Inflammatory macrophage treated with lipopolysaccharide for 1 hour (primary cell): ENCODE results near the gene BCAS3.

ENCODE experiments used
- DNase-seq, 2 donors: peaks; one replicate each; pipeline ENCODE4 v3.0.0-alpha.2; 2020 to 2022

The BCAS3 gene

DNA sequence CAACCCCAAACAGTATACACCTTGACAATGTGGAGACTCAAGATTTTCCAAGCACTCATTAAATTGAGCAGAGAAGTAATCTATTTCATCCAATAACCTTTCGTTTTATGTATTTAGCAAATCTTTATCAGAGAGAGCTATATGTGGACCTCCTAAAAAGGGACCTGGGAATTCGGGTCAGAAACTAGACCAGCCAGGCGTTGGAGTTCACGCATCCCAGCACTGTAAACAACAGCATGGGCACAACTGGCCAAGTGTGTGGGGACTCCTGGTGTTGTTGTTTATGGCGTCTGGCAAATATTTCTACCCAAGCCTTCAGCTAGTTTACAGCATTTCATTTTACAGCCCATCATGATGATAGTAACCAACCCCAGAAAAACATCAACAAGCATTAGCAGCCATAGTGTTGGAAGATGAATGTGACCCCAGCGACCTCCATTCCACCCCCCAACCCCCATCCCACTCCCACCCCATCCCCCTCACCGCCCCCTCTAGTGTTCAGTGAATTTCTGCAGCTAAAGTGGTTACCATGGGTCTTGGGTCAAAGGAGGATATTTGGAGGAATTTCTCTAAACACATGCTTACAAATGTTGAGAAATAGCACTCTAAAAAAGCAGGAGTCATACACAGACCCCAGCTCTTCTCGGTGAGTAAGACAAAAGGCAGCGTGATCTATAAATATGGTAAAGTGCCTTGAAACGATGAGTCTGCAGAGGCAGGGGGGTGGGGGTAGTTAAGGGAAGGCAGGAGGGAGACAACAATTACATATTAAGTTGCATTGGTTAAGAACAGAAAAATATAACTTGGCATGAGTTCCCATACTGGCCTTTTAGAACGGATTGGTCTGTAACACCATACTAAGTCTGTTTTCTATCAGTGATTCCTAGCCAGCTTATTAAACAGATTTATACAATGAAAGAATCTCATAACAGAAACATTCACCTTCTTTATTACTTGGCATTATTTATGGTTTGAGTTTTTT lies 630.5 kb downstream of the BCAS3 start:
- DNase-seq = no peak

DNA sequence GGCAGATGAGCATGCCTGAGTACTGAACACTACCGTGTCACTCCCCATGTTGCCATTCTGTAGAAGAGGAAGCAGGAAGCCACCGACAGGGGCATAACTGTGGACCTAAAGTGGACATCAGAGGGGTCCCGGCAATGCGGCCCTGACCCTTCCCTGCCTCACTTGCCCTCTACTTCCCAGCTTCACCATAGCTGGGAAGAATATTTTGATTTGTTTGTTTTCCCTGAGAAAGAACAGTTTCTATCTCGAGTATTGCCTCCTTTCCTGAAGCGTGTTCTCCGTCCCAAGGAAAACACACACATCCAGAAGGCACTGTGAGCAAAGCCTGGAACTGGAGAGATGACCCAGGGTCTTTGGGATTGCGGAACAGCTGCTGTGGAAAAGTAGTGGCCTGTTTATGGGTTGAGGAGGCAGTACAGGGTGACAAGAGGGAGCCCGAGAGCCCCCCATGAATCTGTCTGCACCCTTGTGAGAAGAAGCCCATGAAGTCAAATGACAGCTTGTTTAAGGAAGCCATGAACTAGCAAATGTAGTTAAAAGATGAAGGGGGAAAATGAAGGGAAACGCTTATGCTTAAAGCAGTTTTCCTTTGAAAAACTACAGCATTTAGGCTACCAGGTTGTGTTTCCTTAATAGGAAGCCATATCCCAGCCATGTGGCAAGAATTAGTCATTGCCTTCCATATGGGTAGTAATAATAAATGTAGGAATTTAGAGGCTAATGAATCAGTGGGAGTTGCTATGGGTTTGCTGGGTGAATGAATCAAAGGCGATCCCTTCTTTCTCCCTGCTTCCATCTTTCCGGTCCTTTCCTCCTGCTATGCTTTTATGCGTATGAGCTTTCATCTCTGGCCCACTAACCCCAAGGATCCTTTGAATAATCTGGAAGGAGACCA lies 632.0 kb downstream of the BCAS3 start:
- DNase-seq = no peak

DNA sequence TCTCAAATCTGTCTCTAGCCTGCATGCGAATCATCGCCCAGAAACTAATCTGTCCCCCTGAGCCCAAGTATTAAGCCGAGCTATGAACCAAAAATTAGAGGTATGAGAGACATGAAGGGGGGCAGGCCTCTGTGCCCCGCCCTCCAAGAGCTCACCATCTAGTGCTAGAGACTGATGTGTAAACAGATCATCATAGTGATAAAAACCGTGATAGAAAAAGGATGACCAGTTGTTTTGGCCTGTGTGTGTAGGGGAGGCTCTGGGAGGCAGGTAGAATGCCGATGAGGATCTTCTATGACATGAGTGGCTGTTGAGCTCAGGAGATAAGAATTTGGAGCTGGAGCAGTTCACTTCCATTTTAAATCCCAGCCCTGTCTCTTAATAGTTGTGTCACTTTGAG lies 632.9 kb downstream of the BCAS3 start:
- no peak for DNase-seq

DNA sequence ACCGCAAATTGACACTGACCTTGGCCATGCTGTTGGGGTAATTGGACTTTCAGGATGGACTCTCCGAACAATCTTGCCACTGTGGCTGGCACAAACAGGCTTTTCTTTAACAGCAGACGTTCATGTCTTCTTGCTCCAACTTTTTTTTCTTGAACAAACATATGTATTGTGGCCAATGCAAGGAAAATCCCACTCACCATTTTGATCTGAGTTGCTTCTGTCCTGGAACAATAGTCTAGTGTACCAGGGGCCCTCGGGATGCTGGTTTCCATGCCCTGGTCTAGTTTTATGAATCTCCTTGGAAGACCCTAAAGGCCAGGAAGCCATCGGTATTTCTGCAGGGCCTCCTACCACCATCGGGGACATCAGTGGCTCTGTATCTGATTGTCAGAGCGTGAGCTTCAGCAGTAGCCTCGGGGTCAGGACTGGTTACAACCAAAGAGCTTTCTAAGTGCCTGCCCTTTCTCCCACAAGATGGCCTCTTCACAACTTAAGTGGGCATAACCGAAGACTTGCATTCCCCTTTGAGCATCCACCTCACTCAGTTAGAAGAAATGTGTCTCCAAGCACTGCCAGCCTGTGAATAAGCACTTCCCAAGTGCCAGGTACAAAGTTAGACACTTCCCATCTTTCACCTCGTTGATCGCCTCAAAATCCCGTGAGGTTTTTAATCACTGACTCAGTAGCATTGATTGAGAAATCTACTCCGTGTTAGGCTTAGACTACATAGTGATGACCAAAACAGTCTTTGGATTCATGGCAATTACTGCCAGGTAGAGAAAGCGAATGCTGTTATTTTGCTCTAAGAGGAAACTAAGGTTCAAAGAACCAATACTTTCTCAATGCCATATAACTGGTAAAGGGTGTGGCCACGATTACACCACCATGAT lies 635.0 kb downstream of the BCAS3 start:
- DNase-seq = no peak

DNA sequence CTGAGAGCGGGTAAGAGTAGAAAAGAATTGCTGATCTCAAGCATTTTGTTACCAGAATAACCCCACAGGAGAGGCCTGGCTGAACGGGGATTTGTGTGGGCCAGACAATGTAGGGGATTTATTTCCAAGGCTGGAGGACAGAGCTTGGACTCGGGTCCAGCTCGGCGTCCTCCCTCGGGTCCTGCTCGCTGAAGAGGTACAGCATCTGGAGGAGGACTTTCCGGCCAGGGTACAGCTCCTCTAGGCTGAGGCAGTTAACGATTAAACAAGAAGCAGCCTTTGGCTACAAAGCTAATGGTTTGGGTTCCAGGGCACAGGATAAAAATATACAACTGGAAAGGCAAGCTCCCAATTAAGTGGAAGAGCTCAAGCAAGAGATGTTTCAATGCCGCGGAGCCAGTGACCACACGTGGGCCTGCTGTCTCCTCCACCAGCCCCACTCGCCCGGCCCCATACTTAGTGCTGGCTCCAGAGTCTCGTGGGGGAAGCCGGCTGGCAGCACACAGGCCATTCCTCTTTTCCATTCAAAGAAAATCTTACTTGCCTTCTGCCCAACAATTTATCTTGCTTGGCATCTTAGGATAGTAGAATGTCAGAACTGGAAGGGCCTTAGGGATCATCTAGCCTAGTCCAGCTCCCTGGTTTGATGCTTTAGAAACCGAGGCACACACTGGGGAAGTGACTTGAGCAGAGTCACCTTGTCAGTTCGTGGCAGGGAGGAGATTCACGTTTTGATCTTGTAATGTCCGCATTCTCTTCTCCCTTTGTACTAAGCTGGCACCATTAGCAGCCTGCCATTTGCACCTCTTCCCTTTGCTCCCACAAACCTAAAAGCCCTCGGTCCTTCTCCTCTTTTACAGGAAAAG lies 636.0 kb downstream of the BCAS3 start:
- DNase-seq = no peak

DNA sequence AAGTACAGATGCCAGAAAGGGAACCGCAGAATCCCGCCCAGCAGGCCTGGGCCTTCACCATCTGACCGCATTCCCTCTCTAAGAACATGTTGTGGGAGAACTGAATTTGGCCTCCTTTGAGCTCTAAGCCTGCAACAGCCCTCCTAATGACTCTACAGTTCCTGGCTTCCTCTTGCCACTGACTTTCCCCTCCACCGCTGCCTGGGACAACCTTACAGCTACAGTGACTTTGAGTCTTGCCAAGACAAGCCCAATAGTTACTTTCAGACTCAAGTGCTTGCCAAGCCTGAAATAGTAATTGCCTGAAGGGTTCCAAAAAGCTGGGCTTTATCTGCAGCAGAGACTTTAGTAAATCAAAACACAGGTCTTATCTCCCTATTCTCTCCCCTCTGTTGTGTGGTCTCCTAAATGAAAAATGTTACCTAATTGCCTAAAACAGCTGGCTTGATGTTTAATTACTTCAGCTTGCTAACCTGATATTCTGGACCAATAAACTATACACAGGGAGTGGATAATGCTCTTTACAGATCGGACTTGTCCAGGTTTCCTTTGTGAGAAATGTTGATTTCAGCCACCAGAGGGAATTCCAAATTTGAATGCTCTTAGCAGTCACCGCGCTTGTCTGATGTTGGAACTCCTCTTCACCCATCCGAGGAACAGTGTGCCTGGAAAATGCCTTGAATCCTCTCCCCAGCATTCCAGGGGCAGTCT lies 636.9 kb downstream of the BCAS3 start:
- DNase-seq = no peak

DNA sequence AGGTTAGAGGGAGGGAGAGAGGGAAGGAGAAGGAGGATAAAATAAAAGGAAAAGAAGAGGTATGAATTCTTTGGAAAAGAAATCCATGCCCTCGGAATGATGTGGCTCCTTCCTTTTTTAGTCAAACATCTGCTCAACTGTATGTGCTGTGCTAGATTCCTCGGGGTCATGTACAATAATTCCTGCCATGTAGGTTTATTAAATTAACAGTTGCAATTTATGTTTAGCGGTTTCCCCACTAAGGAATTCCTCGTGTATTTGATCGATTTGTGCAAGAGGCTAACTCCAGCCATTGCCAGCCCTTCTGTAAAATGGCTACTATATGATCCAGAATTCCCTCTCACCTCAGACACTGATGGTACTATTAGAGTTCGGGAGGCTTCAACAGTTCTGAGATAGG lies 639.0 kb downstream of the BCAS3 start:
- no peak for DNase-seq

DNA sequence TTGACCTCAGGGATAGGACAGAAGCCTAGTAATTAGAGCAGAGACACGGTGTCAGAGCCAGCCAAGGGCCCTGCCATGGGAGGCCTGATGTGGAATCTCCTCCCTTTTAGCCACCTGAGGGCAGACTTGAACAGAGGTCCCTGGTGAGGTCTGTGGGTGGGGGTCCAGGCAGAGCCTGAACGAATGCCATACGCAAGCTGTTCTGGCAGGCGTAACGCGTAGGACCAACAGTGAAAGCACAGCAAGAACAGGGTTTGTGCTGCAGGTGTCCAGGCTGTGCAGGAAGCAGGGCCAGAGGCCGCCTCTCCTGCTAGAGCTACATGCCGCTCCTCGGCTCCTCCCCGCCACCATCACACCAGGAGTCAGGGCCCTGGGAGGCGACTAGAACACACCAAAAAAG lies 640.1 kb downstream of the BCAS3 start:
- no peak for DNase-seq

DNA sequence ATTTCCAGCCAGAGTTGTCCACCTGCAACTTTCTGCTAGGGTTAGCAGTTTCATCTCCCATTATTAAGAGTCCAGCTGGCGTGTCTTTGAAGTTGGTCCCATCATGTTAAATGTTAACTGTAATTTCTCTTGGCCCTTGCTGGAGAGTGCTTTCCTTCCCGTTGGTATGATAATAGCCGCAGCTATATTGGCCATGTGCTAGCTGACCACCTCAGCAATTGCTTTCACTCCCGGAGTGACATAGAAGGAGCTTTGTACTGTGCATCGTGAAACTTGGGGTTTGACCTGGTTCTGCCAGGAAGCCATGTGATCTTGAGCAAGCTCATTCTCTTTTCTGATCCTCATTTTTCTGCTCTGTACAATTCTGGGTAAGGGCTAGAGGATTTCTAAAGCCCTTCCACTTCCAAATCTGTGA lies 641.0 kb downstream of the BCAS3 start:
- DNase-seq = no peak

DNA sequence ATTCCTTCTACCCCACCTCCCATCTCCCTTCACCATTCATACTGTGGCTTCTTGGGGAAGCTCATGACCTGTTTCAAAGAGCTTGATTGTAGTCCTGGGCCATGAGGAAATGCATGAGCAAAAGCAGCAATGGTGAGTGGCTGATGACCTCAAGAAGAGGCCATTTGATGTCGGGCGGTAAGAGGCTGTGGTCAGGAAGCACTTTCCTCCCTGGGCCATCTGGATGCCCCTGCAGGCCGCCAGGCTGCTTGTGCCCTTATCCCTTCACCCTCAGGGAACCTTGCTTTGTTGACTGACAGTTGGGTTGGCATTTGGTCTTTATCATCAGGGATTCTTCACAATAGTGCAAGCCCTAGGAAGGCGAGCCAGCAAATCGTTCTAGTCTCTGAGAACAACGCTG lies 643.7 kb downstream of the BCAS3 start:
- DNase-seq = no peak

DNA sequence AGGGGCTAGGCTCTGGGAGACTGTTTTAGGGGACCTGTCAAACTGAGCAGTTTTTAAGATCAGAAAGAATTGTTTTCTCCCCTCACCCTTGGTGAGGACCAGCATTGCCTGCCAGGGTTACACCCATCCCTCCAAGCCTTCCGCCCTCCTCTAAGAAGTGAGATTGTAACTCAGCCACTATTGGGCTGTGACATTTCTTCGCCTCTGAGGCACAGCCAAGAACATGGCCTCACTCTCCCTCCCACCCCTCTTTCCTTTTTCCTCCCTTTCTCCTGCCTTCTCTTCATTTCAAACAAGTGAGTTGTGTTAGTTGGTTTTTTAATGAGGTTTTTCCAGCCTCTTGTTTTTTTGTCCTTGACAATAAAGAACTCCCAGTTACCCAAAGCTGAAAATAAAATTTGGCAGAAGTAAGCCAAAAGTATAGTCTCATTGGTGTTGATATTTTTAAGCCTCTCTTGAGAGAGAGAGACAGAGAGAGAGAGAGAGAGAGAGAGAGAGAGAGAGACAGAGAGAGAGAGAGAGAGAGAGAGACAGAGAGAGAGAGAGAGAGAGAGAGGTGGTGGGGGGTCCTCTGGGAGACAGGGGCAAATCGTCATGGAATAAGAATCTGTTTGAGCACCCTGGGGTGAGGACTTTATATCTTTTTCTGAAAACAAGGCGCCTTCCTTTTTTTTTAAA lies 644.8 kb downstream of the BCAS3 start:
- DNase-seq = no peak

DNA sequence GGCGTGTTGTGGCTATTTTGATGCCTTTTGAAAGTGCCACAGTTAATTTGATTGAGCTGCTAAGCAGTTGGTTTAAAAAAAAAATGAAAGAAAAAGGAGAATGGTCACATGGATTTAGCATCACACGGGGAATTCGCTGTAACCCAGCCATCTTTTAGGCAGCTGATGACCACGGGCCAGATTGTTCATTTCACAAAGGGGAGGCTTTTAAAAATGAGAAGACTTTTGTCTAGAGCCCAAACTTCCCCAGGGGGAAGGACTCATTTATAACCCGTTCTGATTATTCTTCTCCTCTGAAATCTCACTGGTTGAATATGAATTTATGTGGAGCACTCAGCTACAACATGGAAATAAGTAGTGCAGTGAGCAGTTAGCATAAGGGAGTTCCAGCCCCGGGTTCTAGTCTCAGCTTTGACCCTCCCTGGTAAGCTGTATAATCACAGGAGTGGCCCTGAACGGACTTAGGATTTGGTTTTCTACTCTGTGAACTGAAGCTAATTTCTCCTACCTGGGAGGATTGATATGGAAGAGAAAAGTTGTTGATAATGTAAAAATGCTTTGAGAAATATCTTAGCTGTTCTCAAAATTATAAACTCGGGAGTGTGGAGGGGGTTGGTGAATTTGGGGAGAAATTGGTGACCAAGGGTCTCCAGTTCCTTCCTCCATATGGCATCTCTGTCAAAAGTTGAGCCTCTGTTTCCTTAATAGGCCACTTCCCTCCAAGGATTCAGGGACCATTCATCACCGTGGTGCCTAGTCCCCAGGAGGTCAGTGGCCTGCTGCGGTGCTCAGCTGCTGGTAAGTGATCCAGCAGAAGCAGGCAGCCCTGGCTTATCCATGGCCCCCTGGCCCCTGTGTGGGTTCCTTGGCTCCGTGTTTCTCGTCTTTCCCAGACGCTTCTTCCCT lies 645.6 kb downstream of the BCAS3 start:
- no peak for DNase-seq

DNA sequence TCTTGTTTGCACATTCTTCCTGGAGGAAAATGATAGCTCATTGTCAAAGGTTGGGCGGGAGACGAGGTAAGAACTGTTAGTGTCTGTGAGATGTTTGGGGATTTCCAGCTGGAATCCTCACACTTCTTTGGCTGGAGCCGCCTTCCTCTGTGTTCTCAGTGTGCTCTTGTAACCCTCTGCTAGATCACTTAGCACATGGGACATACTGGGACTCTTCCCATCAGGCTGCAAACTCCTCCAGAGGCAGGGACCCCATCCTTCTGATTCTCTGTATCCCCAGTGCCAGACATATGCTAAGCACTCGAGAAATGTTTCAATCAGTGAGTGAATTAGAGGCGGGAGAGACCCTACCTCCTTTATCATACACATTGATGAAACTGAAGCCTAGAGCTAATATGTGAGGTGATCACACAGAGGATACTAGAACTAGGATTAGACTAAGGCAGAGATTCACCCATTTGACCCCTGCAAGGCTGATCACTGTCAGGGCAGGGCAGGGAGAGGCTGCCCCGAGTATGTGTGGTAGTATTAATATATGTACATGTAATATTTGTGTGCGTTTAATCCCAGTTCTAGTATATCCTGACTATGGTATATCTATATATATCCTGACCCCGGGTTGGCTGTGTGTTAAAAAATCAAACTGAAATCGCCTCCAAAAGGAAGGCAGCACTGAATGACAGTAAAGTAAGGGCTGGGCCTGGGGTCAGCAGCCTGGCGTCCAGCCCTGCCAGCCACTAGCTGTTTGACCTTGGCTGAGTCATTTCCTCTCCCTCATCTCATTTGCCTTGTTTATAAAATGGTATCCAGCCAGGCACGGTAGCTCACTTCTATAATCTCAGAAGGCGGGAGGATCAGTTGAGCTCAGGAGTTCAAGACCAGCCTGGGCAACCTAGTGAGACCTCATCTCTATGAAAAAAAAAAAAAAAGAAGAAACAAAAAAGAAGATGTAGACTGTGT lies 646.5 kb downstream of the BCAS3 start:
- no peak for DNase-seq

DNA sequence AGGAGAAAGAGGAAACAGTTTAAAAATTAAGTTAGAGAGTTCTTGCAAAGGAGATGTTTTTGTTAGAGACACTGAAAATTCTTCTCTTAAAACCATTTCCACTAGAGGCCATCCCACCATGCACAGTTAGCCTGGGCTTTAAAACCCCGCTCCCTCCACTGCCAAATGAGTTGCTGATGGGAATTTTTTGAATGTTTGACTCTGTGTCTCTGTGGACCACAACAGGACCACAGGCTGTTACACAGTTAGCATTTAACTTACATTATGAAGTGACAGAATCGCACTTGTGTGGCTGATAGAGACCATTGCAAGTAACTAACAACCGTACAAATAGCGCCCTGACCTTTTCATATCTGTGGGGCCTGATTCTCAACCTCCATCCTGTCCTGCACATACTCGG lies 647.3 kb downstream of the BCAS3 start:
- DNase-seq = no peak

DNA sequence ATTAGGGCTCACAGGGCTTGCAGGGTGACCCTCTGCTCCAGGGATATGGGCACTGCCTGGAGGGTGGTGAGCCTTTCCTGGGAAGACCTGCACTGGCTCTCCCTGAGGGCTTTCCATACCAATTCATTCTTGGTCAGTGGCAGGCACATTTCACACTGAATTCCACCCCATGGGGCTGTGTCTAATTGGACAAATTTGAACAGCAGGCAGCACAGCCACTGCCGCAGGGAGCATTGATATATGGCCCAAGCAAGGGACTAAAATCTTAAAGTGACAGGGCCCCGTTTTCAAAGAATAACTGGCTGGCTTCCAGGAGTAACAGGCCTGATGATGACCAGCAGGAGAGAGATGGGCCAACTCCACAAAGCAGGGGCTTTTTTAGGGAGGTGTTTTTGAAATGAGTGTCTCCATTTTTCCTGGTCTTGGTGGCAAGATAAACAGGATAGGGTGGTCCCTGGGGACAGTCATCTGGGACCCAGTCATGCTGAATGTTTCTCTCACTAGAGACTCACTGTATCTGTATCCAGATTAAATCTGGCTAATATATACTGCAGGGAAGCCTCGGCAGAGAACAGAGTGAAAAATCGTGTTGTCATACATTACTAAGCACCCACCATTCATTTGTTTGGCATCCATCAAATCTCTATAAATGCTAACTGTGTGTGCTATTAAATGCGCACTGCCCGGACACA lies 647.9 kb downstream of the BCAS3 start:
- no peak for DNase-seq

DNA sequence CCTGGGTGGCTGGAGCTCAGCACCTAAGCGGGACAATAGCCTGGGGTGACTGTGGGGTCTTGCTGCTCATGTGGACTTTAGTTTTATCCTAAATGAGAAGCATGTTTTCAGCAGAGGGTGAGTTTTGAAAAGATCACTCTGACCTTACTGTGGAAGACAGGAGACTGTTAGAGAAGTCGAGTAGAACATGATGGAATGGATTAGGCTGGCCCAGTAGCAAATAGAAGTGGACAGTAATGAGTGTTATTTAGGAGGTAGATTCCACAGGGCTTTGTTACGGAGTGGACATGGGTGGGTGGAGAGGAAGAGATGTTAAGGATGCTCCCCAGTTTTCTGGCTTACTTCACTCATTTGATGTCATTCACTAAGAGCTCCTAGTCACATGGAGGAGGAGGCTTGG lies 648.7 kb downstream of the BCAS3 start:
- DNase-seq = no peak

DNA sequence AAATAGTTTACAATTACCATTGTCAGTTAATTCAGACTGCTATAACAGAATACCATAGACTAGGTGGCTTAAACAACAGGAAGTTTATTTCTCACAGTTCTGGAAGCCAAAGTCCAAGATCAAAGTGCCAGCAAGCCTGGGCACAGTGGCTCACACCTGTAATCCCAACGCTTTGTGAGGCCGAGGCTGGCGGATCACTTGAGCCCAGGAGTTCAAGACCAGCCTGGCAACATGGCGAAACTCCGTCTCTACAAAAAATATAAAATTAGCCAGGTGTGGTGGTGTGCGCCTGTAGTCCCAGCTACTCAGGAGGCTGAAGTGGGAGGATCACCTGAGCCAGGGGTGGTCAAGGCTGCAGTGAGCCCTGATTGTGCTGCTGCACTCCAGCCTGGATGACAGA lies 650.7 kb downstream of the BCAS3 start:
- no peak for DNase-seq
